Activated T-cell treated with anti-CD3 and anti-CD28 coated beads, Interleukin-2, amount 50 U/mL, for 24 hours (primary cell): ENCODE results near the gene ITPR1.
"Not testable (repeated sequence)": the region's sequence is repeated elsewhere in the genome, so short reads cannot be mapped to it uniquely, and the experiment has no call there.

ENCODE experiments used
- DNase-seq: peaks from one replicate; pipeline ENCODE4 v3.0.0-alpha.2; 2020
- H3K27ac Mint-ChIP-seq: 2 replicates; pipeline ENCODE4 v1.8.0; 2020; ENCODE audit warnings: mild to moderate bottlenecking, mixed read lengths
- H3K27me3 Mint-ChIP-seq: 2 replicates; pipeline ENCODE4 v1.8.0; 2020; ENCODE audit warnings: mixed read lengths
- H3K36me3 Mint-ChIP-seq: 2 replicates; pipeline ENCODE4 v1.8.0; 2020; ENCODE audit warnings: low read depth, mixed read lengths
- H3K4me1 Mint-ChIP-seq: 2 replicates; pipeline ENCODE4 v1.8.0; 2020; ENCODE audit warnings: low read depth, mixed read lengths
- H3K4me3 Mint-ChIP-seq: 2 replicates; pipeline ENCODE4 v1.8.0; 2020; ENCODE audit warnings: mild to moderate bottlenecking, moderate library complexity, mixed read lengths
- H3K9me3 Mint-ChIP-seq: 2 replicates; pipeline ENCODE4 v1.8.0; 2020; ENCODE audit warnings: mixed read lengths

ITPR1 gene

DNA sequence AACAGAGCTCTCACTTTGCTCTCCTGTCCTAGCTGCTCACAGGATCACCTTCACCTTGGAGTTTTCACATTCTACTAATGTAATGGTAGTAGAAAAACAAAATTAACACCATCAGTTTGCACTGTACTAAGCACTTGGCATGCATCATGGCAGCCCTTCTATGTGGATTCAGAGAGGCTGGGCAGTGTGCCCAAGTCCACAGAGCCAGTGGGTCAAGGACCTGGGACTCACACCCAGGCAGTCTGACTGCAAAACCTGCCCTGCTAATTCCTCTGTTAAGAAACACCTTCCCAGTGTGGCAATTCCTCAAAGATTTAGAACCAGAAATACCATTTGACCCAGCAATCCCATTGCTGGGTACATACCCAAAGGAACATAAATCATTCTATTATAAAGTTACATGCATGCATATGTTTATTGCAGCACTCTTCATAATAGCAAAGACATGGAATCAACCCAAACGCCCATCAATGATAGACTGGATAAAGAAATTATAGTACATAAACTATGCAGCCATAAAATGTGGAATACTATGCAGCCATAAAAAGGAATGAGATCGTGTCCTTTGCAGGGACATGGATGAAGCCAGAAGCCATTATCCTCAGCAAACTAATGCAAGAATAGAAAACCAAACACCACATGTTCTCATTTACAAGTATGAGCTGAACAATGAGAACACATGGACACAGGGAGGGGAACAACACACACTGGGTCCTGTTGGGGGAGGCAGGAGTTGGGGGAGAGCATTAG is 269.5 kb downstream of the ITPR1 start:
- H3K9me3 Mint-ChIP-seq, H3K4me1 Mint-ChIP-seq, DNase-seq, H3K4me3 Mint-ChIP-seq, H3K27ac Mint-ChIP-seq, H3K27me3 Mint-ChIP-seq: not testable (repeated sequence)
- H3K36me3 Mint-ChIP-seq, result peaks cover 83% of the 10 kb centered on the region

GRCh38 chr3:4763604-4764247 is 270.6 kb downstream of the ITPR1 start:
- DNase-seq, result no peak
- H3K27ac Mint-ChIP-seq, result no peak overlapping the region
- peaks cover 3% of the 10 kb centered on the region for H3K4me1 Mint-ChIP-seq
- no peak overlapping the region for H3K4me3 Mint-ChIP-seq
- H3K27me3 Mint-ChIP-seq, result no peaks in the 10 kb centered on the region
- peaks cover 4% of the 10 kb centered on the region for H3K9me3 Mint-ChIP-seq
- H3K36me3 Mint-ChIP-seq, result peaks cover 84% of the 10 kb centered on the region

DNA sequence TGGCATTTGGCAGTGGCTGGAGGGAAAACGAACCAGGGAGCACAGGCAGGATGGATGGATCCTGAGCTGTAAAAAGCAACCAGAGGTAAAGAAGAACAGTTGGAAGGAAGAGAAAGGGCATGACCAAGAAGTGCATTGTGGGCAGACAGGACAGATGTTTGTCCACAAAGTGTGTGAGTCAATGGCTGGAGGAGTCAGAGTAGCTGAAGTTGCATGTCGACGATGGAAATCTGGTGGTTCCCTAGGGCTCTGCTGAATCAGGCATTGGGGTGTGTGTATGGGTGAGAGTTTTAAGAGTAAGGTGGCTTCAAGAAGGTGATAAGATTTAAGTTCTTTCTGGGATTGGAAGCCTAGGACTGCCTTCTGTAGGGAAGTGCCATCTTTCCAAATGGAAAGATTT is 272.1 kb downstream of the ITPR1 start:
- H3K36me3 Mint-ChIP-seq, result peaks cover 80% of the 10 kb centered on the region
- peaks cover 4% of the 10 kb centered on the region for H3K9me3 Mint-ChIP-seq
- H3K27ac Mint-ChIP-seq, result no peak overlapping the region
- H3K4me1 Mint-ChIP-seq, result no peaks in the 10 kb centered on the region
- no peaks in the 10 kb centered on the region for H3K27me3 Mint-ChIP-seq
- no peak for DNase-seq
- H3K4me3 Mint-ChIP-seq, result no peak overlapping the region

GRCh38 chr3:4766263-4766662 is 273.1 kb downstream of the ITPR1 start:
- DNase-seq, result no peak
- peaks cover 79% of the 10 kb centered on the region for H3K36me3 Mint-ChIP-seq
- H3K4me1 Mint-ChIP-seq, result no peaks in the 10 kb centered on the region
- peaks cover 4% of the 10 kb centered on the region for H3K9me3 Mint-ChIP-seq
- H3K27me3 Mint-ChIP-seq, result no peaks in the 10 kb centered on the region
- H3K27ac Mint-ChIP-seq, result no peak overlapping the region
- H3K4me3 Mint-ChIP-seq, result no peak overlapping the region

DNA sequence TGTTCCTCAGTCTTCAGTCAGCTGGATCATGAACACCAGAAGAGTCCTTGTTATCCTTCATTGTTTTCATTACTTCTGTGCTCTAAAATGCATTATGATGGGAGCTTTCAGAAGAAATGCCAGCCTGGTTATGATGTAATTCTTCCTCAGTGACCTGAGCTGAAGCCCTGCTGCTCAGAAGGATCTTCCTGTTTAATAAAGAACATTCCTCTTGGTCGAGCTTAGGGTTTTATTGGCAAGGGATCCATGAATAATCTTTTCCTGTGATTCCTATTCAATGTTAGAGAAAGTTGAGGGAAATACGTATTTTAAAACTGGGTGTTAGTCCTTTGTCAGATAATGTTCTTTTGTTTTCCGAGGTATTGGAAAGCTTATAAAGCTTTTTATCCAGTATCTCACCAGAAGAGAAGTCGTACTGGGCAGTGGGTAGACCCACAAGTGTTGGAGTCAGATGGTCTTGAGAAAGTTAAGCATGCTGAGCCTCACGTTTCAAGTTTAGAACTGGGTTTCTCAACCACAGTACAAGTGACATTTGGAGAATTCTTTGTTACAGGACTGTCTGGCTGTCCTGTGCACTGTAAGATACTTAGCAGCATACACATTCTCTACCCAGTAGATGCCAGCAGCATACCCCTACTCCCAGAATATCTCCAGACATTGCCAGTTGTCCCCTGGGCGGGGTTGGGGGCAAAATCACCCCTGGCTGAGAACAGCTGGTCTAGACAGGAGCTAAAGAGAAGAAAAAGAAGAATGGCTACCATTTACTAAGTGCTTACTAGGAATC is 273.8 kb downstream of the ITPR1 start:
- Mint-ChIP-seq H3K4me3 (no peak overlapping the region), H3K27ac (no peak overlapping the region), H3K36me3 (peaks cover 74% of the 10 kb centered on the region), H3K4me1 (no peaks in the 10 kb centered on the region), H3K9me3 (peaks cover 4% of the 10 kb centered on the region), H3K27me3 (no peaks in the 10 kb centered on the region)
- no peak for DNase-seq

DNA sequence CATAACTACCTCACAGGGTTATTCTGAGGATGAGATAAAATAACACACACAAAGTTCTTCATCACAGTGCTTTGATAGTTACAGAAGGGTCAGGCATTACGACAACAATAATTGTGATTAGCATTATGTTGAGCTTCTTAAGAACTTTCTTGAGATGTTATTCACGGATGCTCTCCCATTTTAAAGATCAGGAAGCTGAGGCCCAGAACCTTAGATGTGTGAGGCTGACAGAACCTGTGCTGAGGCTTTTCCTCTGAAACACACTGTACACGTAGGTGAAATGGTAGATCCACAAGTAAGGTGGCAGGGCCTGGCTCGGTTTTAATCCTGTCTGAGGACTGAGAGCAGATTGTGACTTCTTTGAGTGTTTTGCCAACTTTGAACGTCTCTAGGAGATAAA is 274.9 kb downstream of the ITPR1 start:
- H3K9me3 Mint-ChIP-seq, result no peaks in the 10 kb centered on the region
- H3K27ac Mint-ChIP-seq, result peak overlapping the region; percentile 15
- DNase-seq, result no peak
- peaks cover 68% of the 10 kb centered on the region for H3K36me3 Mint-ChIP-seq
- H3K4me3 Mint-ChIP-seq, result no peak overlapping the region
- H3K4me1 Mint-ChIP-seq, result no peaks in the 10 kb centered on the region
- no peaks in the 10 kb centered on the region for H3K27me3 Mint-ChIP-seq

DNA sequence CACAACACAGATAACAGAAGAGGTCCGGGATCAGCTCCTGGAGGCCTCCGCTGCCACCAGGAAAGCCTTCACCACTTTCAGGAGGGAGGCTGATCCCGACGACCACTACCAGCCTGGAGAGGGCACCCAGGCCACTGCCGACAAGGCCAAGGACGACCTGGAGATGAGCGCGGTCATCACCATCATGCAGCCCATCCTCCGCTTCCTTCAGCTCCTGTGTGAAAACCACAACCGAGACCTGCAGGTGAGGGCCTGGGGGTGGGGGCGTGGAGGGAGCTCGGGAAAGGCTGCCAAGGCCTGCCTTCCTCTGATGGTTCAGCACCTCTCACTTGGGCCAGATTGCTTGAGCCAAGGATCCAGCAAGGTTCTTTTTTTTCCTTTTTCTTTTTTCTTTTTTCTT is 275.4 kb downstream of the ITPR1 start:
- Mint-ChIP-seq H3K9me3 (no peaks in the 10 kb centered on the region), H3K36me3 (peaks cover 68% of the 10 kb centered on the region), H3K27ac (peak overlapping the region; percentile 15), H3K4me3 (no peak overlapping the region), H3K4me1 (no peaks in the 10 kb centered on the region), H3K27me3 (no peaks in the 10 kb centered on the region)
- no peak for DNase-seq

DNA sequence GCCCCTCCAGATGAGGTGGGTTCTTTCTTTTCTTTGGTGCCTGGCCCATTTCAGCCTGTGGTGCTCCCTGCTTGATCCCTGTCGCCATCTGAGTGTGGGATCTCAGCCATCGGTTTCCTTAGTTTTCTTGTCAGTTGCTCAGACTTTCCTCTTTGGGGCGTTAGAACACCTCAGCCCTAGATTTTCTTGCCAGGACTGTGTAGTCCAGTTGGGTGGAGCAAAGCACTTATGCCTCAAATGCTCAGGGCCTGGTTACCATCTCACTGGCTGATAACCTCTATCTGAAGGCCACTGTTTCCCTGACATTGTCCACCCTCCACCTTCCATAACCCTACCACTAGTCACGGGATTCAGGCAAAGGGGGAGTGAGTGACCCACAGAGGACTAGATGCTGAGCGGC is 277.4 kb downstream of the ITPR1 start:
- Mint-ChIP-seq H3K27me3 (no peaks in the 10 kb centered on the region), H3K9me3 (no peaks in the 10 kb centered on the region), H3K4me3 (no peak overlapping the region), H3K4me1 (peaks cover 5% of the 10 kb centered on the region), H3K27ac (peak overlapping the region; percentile 13), H3K36me3 (peaks cover 75% of the 10 kb centered on the region)
- no peak for DNase-seq

DNA sequence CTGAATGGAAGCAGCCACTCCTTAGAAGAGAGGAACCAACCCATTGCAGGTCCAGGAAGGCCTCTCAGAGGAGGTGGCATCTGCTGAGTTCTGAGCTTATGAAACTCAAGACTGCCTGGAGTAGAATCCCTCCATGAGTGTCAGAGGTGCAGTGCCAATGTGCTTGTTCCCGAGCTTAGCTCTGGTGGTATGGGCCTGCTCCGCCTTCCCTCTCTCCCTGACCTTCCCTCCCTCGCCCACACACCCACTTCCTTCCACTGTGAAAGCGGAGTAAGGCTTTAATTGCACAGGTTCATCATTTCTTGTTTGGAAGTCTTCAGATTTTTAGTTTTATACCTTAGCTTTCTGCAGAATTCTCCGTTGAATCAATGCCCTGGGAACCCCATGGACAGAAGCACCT is 278.1 kb downstream of the ITPR1 start:
- DNase-seq, result no peak
- Mint-ChIP-seq H3K4me1 (peaks cover 11% of the 10 kb centered on the region), H3K9me3 (no peaks in the 10 kb centered on the region), H3K36me3 (peaks cover 73% of the 10 kb centered on the region), H3K27ac (no peak overlapping the region), H3K27me3 (no peaks in the 10 kb centered on the region), H3K4me3 (no peak overlapping the region)

DNA sequence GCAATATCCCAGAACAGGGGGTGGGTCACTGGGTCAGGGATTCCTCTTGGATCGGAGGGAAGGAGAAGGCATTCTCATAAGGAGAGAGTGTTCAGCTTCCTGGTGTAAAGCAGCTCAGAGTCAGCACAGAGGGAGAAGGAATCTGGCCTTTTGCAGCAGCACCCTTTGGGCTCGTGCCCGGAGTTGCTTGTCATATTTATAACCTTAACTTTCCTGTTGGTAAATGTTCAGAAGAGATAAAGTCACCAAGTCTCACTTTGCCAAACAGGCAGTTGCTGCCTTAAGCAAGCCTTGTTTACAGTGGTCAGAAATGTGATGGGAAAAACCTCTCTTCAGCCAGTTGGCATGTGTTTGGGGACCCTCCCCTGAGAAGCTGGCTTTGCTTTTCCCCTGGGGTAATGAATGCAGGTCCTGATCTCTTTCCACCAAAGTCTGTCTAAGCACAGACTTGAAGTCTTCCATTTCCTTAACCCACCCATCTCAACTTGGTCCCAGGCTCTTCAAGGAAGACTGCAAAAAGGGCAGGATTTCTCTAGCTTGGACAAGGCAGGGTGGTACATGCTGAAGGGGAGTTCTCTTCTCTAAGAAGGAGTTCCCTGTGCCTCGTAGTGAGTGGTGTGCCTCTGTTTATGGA is 279.1 kb downstream of the ITPR1 start:
- H3K9me3 Mint-ChIP-seq, result no peaks in the 10 kb centered on the region
- H3K27ac Mint-ChIP-seq, result peak overlapping the region; percentile 32
- no peak for DNase-seq
- no peaks in the 10 kb centered on the region for H3K27me3 Mint-ChIP-seq
- H3K36me3 Mint-ChIP-seq, result peaks cover 71% of the 10 kb centered on the region
- no peak overlapping the region for H3K4me3 Mint-ChIP-seq
- peaks cover 21% of the 10 kb centered on the region for H3K4me1 Mint-ChIP-seq

DNA sequence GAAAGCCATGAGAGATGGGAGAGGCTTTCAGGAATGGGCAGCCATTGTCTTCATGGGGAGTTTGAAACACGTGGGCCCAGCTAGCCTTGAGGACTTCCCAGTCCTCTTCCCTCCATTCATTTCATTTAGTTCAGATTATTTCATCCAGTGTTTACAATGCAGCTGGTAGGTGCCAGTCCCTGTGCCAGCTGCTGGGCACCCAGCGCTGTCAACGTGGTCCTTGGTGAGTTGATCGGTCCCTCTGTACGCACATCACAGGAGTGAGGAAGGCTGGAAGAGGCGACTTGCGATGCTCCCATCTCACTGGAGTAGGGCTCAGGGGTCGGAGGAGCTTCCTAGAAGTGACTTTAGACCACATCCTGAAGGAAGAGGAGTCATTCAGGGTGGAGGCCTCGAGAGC is 279.7 kb downstream of the ITPR1 start:
- Mint-ChIP-seq H3K9me3 (no peaks in the 10 kb centered on the region), H3K36me3 (peaks cover 72% of the 10 kb centered on the region)

GRCh38 chr3:4773583-4773982 is 280.4 kb downstream of the ITPR1 start:
- no peak for DNase-seq
- peaks cover 72% of the 10 kb centered on the region for H3K36me3 Mint-ChIP-seq
- H3K4me3 Mint-ChIP-seq, result no peak overlapping the region
- H3K4me1 Mint-ChIP-seq, result peaks cover 33% of the 10 kb centered on the region
- H3K27me3 Mint-ChIP-seq, result no peaks in the 10 kb centered on the region
- no peaks in the 10 kb centered on the region for H3K9me3 Mint-ChIP-seq
- H3K27ac Mint-ChIP-seq, result no peak overlapping the region

More for the DNA sequence above, 279.7 kb downstream of the ITPR1 start:
- H3K27me3 Mint-ChIP-seq, result no peaks in the 10 kb centered on the region
- peak overlapping the region; percentile 32 for H3K27ac Mint-ChIP-seq
- no peak for DNase-seq
- H3K4me3 Mint-ChIP-seq, result no peak overlapping the region
- peaks cover 27% of the 10 kb centered on the region for H3K4me1 Mint-ChIP-seq

- peaks cover 76% of the 10 kb centered on the region for H3K36me3 Mint-ChIP-seq
- no peak overlapping the region for H3K4me3 Mint-ChIP-seq
- no peak overlapping the region for H3K27ac Mint-ChIP-seq
- no peaks in the 10 kb centered on the region for H3K27me3 Mint-ChIP-seq
- peaks cover 36% of the 10 kb centered on the region for H3K4me1 Mint-ChIP-seq
- no peaks in the 10 kb centered on the region for H3K9me3 Mint-ChIP-seq
- DNase-seq, result no peak
These were observed 281.4 kb downstream of the ITPR1 start for GRCh38 chr3:4774531-4774930.

DNA sequence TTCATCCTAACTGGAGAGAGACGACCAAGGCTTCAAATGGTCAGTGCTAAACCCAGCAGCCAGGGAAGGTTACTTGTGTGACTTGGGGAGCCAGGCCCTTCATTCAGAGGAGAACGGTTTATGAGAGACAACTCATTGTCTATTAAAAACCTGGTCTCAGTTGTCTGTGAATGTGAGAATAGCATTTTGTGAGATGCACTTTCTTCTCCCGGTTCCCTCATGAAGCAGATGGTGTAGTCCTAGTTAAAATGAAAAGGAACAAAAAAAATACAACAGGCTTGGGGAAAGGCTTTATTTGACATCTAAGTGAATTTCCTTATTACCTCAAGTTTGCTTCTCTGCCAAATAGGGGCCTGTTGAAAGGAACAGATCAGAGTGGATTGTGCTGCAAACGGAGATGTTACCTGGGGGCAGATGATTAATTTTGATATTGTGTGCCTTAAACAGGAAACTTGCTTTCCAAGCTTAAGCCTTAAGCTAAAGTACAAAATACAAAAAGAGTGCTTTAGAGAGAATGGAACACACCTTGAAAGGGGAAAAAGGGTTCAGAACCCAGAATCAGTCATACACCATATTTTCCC is 283.3 kb downstream of the ITPR1 start:
- no peak for DNase-seq
- Mint-ChIP-seq H3K9me3 (no peaks in the 10 kb centered on the region), H3K27ac (peak overlapping the region; percentile 87), H3K4me3 (no peak overlapping the region), H3K4me1 (peaks cover 36% of the 10 kb centered on the region), H3K27me3 (no peaks in the 10 kb centered on the region), H3K36me3 (peaks cover 78% of the 10 kb centered on the region)
